Neuron (in vitro differentiated cells): ENCODE data around the gene DCAF12.

Experiments used
- H2AFZ ChIP-seq: one replicate; pipeline ENCODE4 v1.6.1; 2013; ENCODE audit warnings: low read depth, mild to moderate bottlenecking, inconsistent platforms, low read length, moderate library complexity
- H3K27me3 ChIP-seq: one replicate; pipeline ENCODE4 v1.6.1; 2013; ENCODE audit warnings: low read length; ENCODE audit not compliant: insufficient read depth
- H3K36me3 ChIP-seq: one replicate; pipeline ENCODE4 v1.6.1; 2013; ENCODE audit warnings: low read length; ENCODE audit not compliant: insufficient read depth
- H3K4me1 ChIP-seq: one replicate; pipeline ENCODE4 v1.6.1; 2013; ENCODE audit warnings: low read length; ENCODE audit not compliant: insufficient read depth
- H3K4me3 ChIP-seq: 2 replicates; pipeline ENCODE4 v1.5.1; 2013; ENCODE audit warnings: mild to moderate bottlenecking, low read length, moderate library complexity
- H3K9me3 ChIP-seq: one replicate; pipeline ENCODE4 v1.6.1; 2013; ENCODE audit warnings: low read length

The DCAF12 gene

DNA sequence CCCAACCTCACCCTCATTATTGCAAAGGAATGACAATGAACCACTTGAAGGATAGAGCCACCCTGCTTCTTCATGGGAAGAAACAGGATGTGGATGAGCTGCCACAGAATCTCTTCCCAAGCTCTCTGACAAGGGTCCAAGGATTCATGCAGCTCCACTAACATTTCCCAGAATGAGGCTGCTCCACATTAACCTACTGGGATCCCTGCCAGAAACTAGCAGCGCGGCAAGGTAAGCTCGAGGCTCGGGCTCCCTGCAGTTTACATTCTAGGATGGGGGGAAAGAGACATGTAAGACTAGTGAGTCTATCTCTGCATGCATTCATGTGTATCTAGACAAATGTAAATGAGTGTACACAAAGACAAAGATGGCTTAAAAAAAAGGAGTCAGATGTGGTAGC, 12.1 kb downstream of the DCAF12 start:
- Histone ChIP-seq H3K4me1 (no peaks in the 10 kb centered on the region), H3K4me3 (no peak overlapping the region), H3K36me3 (peaks cover 45% of the 10 kb centered on the region), H3K9me3 (no peaks in the 10 kb centered on the region), H3K27me3 (no peaks in the 10 kb centered on the region), H2AFZ (no peak overlapping the region)

DNA sequence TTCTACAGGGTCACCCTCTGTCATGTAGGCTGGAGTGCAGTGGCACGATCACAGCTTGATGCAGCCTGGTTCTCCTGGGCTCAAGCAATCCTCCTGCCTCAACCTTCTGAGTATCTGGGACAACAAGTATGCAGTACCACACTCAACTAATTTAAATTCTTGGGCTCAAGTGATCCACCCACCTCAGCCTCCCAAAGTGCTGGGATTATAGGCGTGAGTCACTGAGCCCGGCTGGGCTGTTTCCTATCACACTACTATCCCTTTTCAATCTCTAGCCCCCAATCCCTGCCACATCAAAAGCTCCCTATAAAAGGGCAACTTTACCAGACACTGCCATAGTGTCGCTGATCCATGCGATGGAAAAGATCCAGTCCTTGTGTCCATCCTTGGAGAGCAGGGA, 20.4 kb downstream of the DCAF12 start:
- H3K27me3 ChIP-seq, result no peaks in the 10 kb centered on the region
- no peak overlapping the region for H2AFZ ChIP-seq
- H3K9me3 ChIP-seq, result no peaks in the 10 kb centered on the region
- no peak overlapping the region for H3K4me3 ChIP-seq
- H3K4me1 ChIP-seq, result no peaks in the 10 kb centered on the region
- H3K36me3 ChIP-seq, result peaks cover 74% of the 10 kb centered on the region

DNA sequence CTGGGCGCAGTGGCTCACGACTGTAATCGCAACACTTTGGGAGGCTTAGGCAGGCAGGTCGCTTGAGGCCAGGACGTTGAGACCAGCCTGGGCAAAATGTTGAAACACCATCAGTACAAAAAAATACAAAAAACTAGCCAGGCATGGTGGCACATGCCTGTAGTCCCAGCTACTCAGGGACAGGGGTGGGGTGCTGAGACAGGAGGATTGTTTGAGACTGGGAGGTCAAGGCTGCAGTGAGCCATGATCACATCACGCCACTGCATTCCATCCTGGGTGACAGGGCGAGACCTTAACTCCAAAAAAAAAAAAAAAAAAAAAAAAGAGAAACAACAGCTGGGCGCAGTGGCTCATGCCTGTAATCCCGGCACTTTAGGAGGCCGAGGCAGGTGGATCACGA, 23.7 kb downstream of the DCAF12 start:
- Histone ChIP-seq H3K9me3 (no peaks in the 10 kb centered on the region), H2AFZ (no peak overlapping the region), H3K4me3 (no peak overlapping the region), H3K27me3 (no peaks in the 10 kb centered on the region), H3K4me1 (no peaks in the 10 kb centered on the region), H3K36me3 (peaks cover 67% of the 10 kb centered on the region)

DNA sequence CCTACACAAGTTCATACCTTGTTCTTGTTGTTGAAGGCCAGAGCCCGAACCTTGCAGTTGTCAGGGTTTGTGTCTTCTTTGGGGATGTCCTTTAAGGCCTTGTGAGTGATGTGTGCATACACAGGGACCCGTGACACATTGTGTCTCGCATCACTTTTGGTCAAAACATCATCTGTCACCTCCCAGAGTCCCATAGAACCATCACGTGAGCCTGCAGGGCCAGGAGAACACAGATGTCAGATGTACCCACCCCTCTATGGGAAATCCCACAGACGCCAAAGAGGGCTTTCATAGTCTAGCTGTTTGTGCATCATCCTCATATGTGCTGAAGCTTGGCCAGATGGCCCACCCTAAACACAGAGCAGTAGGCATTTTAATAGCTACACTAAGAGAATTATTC, 28.2 kb downstream of the DCAF12 start:
- Histone ChIP-seq H3K4me1 (no peaks in the 10 kb centered on the region), H2AFZ (no peak overlapping the region), H3K4me3 (no peak overlapping the region), H3K27me3 (no peaks in the 10 kb centered on the region), H3K36me3 (peaks cover 64% of the 10 kb centered on the region), H3K9me3 (no peaks in the 10 kb centered on the region)

DNA sequence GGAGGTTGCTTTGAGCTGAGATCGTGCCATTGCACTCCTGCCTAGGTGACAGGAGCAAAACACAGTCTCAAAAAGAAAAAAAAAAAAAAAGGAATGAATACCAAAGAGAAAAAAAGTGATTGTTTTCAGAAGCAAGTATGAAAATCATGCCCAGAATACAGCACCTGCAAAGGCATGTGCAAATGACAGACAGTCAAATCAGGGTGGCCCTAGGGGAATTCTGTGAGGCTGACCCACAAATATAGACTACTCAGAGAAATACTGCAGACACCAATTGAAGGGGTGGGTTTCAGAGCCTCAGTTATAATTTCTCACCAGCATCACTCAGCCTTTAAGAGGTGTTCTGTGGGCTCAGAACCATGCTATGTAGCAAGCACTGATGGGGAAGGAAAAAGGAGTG, 28.6 kb downstream of the DCAF12 start:
- peaks cover 64% of the 10 kb centered on the region for H3K36me3 ChIP-seq

DNA sequence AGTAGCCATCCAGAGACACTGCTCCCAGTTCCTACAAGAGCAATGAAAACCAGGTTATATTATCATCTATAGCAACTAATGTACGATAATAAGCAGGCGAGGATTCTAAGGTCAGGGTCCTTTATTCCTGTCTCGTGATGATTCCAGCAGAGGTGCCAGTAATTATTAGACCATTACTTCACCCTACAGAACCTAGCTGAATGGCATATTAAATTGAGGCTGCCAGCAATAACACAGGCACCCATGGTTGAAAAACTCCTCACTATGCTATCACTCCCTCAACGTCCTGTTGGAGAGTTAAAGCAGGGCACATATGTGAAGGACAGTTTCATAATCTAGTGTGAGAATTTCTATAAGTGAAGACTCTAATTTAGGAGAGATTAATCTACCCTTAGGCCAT, 29.7 kb downstream of the DCAF12 start:
- Histone ChIP-seq H3K4me1 (no peaks in the 10 kb centered on the region), H3K4me3 (no peak overlapping the region), H3K36me3 (peaks cover 60% of the 10 kb centered on the region)

More for the DNA sequence above, 28.6 kb downstream of the DCAF12 start:
- no peak overlapping the region for H3K4me3 ChIP-seq
- H3K4me1 ChIP-seq, result no peaks in the 10 kb centered on the region
- no peaks in the 10 kb centered on the region for H3K27me3 ChIP-seq
- H2AFZ ChIP-seq, result no peak overlapping the region
- no peaks in the 10 kb centered on the region for H3K9me3 ChIP-seq

DNA sequence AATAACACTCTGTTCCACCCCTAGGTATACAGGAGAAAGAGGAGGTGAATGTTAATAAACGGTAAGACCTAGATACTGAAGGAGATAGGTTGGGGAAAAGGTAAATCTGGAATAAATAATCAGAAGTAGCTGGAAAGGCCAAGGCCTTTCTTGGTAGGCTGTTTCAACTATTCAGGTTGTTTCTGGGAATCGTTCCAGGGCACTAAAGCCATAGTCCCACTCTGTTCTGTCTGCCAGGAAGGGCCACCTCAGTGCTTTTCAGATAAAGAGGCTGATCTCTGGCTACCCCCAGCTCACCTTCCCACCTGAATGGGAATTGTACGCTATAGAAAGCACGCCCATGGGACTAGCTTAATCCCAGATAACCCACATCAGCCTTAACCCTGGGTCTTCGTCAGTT, 32.9 kb downstream of the DCAF12 start:
- no peak overlapping the region for H3K4me3 ChIP-seq
- H3K36me3 ChIP-seq, result peaks cover 73% of the 10 kb centered on the region
- no peaks in the 10 kb centered on the region for H3K4me1 ChIP-seq
- H3K9me3 ChIP-seq, result no peaks in the 10 kb centered on the region
- H2AFZ ChIP-seq, result no peak overlapping the region
- H3K27me3 ChIP-seq, result no peaks in the 10 kb centered on the region

More for the DNA sequence above, 29.7 kb downstream of the DCAF12 start:
- Histone ChIP-seq H3K27me3 (no peaks in the 10 kb centered on the region), H3K9me3 (no peaks in the 10 kb centered on the region), H2AFZ (no peak overlapping the region)

DNA sequence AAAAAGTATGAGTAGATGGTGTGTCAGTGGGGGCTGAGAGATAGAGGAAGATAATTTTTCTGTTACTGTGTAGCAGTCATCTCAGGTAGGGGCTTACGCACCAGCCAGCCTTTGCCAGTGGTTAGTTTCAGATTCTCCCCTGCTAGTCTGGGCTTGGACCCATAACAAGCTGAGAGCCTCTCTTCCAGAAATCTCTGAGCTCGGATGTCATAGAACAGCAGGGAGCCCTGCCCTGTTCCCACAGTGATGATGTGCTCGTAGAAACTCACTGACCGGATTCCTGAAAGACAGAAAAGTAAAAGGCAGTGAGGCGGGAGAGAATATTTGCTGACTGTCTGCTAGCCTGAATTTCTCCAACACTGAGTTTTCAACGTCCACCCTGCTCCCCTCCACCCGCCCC, 37.2 kb downstream of the DCAF12 start:
- no peak overlapping the region for H2AFZ ChIP-seq
- no peak overlapping the region for H3K4me3 ChIP-seq
- no peaks in the 10 kb centered on the region for H3K9me3 ChIP-seq
- no peaks in the 10 kb centered on the region for H3K4me1 ChIP-seq
- peaks cover 70% of the 10 kb centered on the region for H3K36me3 ChIP-seq
- no peaks in the 10 kb centered on the region for H3K27me3 ChIP-seq

DNA sequence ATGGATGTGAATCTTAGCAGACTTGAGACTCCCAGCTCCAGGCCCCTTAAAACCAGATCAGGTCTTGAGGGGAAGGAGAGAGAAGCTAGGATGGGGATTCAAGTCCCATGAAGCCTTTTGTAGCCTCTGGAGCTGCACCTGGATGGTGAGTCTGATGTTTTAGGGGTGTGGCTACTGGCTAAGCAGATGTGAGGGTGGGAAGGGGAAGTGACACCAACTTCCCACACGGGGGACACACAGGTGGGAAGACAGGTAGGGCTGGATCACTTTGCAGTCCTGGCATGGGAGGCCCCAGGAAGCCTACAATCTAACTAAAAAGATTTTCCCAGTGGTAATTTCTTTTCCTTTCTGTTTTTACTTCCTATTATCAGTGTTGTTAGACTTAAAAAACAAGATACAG, 39.1 kb downstream of the DCAF12 start:
- Histone ChIP-seq H2AFZ (no peak overlapping the region), H3K4me1 (no peaks in the 10 kb centered on the region), H3K4me3 (no peak overlapping the region), H3K36me3 (peaks cover 54% of the 10 kb centered on the region), H3K27me3 (no peaks in the 10 kb centered on the region), H3K9me3 (no peaks in the 10 kb centered on the region)

DNA sequence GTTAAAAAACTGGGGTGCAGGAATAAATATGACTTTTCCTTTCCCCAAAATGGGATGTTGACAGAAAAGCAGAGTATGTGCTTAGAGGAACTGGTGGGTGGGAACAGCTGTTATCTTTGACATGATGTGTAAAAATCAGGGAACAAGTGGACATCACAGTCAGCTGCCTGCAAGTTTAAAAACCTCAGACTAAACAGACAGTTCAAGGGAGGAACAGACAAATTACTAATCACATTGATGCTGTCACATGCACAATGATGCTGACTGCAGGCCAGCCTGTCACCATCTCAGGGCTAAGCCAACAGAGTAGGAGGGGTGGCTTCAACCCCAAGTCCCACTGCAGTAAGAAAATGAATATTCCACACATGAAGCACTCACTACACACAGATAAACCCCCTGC, 39.6 kb downstream of the DCAF12 start:
- Histone ChIP-seq H3K4me1 (no peaks in the 10 kb centered on the region), H2AFZ (no peak overlapping the region), H3K4me3 (no peak overlapping the region), H3K27me3 (no peaks in the 10 kb centered on the region), H3K36me3 (peaks cover 50% of the 10 kb centered on the region), H3K9me3 (no peaks in the 10 kb centered on the region)

DNA sequence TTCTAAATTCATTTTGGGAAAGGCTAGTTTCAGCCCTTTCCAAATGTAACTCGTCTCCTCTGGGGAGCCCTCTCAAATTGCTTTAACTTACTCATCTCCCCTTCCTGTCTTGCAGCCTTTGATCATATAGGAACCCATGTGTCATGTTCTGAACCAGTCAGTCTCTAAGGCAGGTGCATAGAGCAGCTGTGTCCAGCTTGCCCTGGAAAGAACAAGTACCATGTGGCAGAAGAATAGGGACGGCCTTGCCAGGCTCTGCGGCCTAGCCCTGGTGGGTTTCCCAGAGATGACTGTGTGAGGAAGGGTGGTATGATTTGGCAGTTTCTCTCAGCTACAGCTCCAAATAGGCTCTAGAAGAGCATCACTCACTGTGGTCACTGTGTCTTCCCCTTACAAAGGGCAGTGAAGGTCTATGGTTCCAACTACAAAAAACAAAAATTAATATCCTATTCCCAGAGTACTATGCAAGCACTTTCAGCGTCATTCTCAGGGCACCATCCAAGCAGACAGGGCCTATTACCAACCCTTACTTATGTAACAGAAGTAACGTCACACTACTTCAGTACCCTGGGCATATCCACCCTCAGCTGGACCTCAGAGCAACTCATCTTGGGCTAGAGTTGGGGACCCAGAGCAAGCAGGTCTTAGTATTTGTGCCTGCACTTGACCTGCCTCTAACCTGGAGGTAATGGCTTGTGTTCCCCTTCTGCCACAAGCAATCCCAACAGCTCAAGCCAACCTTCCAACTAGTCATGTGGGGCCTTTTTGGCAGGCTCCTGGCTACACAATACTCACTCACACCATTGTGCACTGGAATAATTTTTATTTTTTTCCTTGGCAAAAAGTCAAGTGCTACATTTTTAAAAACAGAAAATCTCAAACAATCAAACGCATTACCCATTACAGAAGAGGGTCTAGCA, 40.7 kb downstream of the DCAF12 start:
- no peak overlapping the region for H2AFZ ChIP-seq
- peaks cover 44% of the 10 kb centered on the region for H3K36me3 ChIP-seq
- H3K4me1 ChIP-seq, result no peaks in the 10 kb centered on the region
- no peak overlapping the region for H3K4me3 ChIP-seq
- no peaks in the 10 kb centered on the region for H3K9me3 ChIP-seq
- H3K27me3 ChIP-seq, result no peaks in the 10 kb centered on the region

DNA sequence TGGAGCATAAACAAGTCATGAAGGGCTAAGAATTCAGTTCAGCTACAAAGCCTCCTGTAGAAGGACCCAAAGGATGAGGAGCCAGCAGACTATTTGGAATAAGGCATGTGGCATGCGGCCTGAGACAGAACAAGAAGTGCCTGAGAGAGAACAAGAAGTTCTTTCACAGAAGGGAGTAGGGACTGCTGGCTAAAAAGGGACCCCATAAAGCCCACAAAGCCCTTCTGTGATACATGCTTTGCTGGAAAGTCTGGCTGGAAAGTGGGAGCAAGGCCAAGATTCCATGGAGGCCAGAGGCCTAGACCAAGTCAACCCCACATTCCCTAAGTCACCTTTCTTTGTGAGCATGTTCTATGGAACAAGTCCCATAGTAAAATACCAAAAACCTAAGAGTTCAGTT, 41.9 kb downstream of the DCAF12 start:
- H2AFZ ChIP-seq, result no peak overlapping the region
- H3K36me3 ChIP-seq, result peaks cover 37% of the 10 kb centered on the region
- H3K27me3 ChIP-seq, result no peaks in the 10 kb centered on the region
- no peaks in the 10 kb centered on the region for H3K4me1 ChIP-seq
- no peak overlapping the region for H3K4me3 ChIP-seq
- no peaks in the 10 kb centered on the region for H3K9me3 ChIP-seq

DNA sequence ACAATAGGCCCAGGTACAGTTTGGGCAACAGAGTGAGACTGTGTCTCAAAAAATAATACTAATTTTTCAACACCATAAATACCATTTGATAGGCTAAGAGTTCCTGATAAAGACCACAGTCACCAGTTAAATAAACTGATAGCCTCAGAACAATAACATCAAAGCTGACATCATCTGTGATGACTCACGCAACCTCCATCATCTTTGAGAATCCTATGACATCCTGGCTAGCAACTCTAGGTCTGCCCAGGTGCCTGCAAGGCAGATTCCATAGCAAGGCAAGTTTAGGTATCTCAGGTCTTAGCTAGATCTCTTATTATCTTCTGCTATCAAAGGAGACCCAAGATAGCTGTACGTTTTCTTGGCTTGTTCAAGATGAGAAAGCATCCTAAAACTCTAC, 47.3 kb downstream of the DCAF12 start:
- no peak overlapping the region for H3K4me3 ChIP-seq
- H2AFZ ChIP-seq, result no peak overlapping the region
- no peaks in the 10 kb centered on the region for H3K9me3 ChIP-seq
- H3K4me1 ChIP-seq, result no peaks in the 10 kb centered on the region
- H3K27me3 ChIP-seq, result no peaks in the 10 kb centered on the region
- H3K36me3 ChIP-seq, result no peaks in the 10 kb centered on the region
